CD4-positive, CD25-positive, alpha-beta regulatory T cell (primary cell): ENCODE measurements around the gene IGSF9B. TPM values are rescaled to one million over a fixed set of nuclear protein-coding genes. Genes with fewer than 3 reads are reported as not detected.
"Not testable (repeated sequence)": the region's sequence is repeated elsewhere in the genome, so short reads cannot be mapped to it uniquely, and the experiment has no call there.

Source experiments
- ATAC-seq, 2 donors: fragments of 150-1000 bp; cut with Tn5 transposase; one replicate each; pipeline ENCODE4 v1.10.0; 2021; ENCODE audit warnings: low read depth in 2 of 2, moderate number of reproducible peaks in 2 of 2, moderate library complexity in 1 of 2
- DNase-seq, 3 donors: peaks; one replicate each; pipeline versions ENCODE4 v3.0.0 to v3.0.0-alpha.2; 2012 to 2022; ENCODE audit warnings: mixed read lengths in 1 of 3
- H3K27ac ChIP-seq: one replicate; pipeline ENCODE4 v1.7.0; 2013; ENCODE audit warnings: mild to moderate bottlenecking, low read length; ENCODE audit not compliant: insufficient read depth, poor library complexity, severe bottlenecking
- H3K27me3 ChIP-seq: one replicate; pipeline ENCODE4 v1.7.0; 2013; ENCODE audit warnings: low read length; ENCODE audit not compliant: control insufficient read depth, insufficient read depth
- H3K36me3 ChIP-seq: one replicate; pipeline ENCODE4 v1.7.0; 2013; ENCODE audit warnings: mild to moderate bottlenecking, low read length, moderate library complexity; ENCODE audit not compliant: control insufficient read depth, insufficient read depth
- H3K4me1 ChIP-seq: 2 replicates; pipeline ENCODE4 v1.7.0; 2013; ENCODE audit warnings: mild to moderate bottlenecking, low read length; ENCODE audit not compliant: insufficient read depth, control insufficient read depth, poor library complexity, severe bottlenecking
- H3K4me3 ChIP-seq: one replicate; pipeline ENCODE4 v1.7.0; 2013; ENCODE audit warnings: low read depth, mild to moderate bottlenecking, low read length, moderate library complexity
- H3K9me3 ChIP-seq, 2 experiments: 1 replicate in 1 of 2; 2 replicates in 1 of 2; pipeline ENCODE4 v1.7.0; 2013; ENCODE audit warnings: low read length in 2 of 2, mild to moderate bottlenecking in 1 of 2, moderate library complexity in 1 of 2; ENCODE audit not compliant: control insufficient read depth in 2 of 2
- H3K27ac Mint-ChIP-seq, 3 donors: one replicate each; pipeline ENCODE4 v1.8.0; 2020 to 2022; ENCODE audit warnings: mild to moderate bottlenecking in 3 of 3, mixed read lengths in 3 of 3, moderate library complexity in 2 of 3
- H3K27me3 Mint-ChIP-seq: one replicate; pipeline ENCODE4 v1.8.0; 2022; ENCODE audit warnings: mild to moderate bottlenecking, mixed read lengths
- H3K36me3 Mint-ChIP-seq: one replicate; pipeline ENCODE4 v1.8.0; 2020; ENCODE audit warnings: mixed read lengths
- H3K4me1 Mint-ChIP-seq, 4 donors: one replicate each; pipeline ENCODE4 v1.8.0; 2020 to 2022; ENCODE audit warnings: mixed read lengths in 4 of 4, mild to moderate bottlenecking in 1 of 4
- H3K4me3 Mint-ChIP-seq, 4 donors: one replicate each; pipeline ENCODE4 v1.8.0; 2020 to 2022; ENCODE audit warnings: mild to moderate bottlenecking in 4 of 4, mixed read lengths in 4 of 4, moderate library complexity in 3 of 4
- H3K9me3 Mint-ChIP-seq, 7 donors: one replicate each; pipeline ENCODE4 v1.8.0; 2020 to 2022; ENCODE audit warnings: mixed read lengths in 7 of 7, mild to moderate bottlenecking in 3 of 7, moderate library complexity in 2 of 7
- polyA plus RNA-seq, 4 donors: library from polyadenylated mRNA; unstranded; fragments of 300-500 nt; fragmentation: Illumina TruSeq; gene quantifications; one replicate each; pipeline ENCODE4 v1.2.3, GENCODE V29; 2021
- total RNA-seq: library from RNA; stranded (reverse); gene quantifications from one replicate; pipeline ENCODE4 v1.2.3, GENCODE V29; 2022

Gene IGSF9B
- total RNA-seq, result 40.0 TPM
- polyA plus RNA-seq, result 1 to 10 TPM in 2 of 4 donors, under 1 TPM in 2; 0.65 to 2.9 (median 0.99) TPM

DNA sequence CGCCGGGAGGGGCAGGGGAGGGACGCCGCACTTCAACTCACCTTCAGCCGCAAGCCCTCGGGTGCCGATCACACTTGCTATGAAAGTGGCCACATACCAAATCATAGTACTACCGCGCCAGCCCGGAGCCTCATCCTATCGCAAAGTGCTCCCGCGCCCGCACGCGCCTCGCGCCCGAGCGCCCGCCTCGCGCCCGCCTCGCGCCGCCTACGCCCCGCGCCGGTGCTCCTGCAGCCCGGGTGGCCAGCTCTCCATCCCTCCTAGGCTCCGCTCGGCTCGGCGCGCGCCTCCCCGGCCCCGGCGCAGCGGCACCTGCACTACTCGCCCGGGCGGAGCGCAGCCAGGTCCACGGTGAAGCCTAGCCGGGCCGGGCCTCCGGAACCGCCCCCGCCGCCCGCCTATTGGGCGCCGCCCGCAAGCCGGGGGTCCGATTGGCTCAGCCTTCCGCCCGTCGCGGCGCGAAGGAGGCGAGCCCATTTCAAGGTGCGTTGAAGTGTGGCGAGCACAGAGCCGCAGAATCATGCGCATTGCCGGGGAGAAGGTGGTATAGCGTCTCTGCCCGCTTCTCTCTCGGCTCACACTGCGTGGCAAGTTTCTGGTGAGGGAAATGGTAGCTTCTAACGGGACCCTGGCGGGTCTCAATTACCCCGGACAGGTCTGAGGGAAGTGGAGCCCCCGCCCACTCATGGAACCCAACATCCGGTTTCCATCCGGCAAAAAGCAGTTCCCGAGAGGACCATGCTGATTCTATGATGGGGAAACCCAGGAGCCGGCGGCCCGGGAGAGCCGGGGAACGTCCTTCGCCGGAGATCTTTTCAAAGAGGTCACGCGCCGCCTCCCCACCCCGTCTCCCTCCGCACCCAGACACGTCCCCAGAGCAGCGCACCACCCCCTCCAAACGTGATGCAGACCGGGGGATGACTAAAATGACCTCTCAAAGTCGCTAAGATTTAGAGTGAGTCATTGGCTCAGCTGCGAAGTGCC, at the start of gene IGSF9B:
TSS of gene IGSF9B (minus strand) at position 319 of the 984 bp plus-strand sequence. CDS start at position 105, 214 bp downstream.
- H3K4me3 Mint-ChIP-seq, result peak within 1 kb of the TSS; percentile 91 to 98 (median 94)
- DNase-seq, result peak; percentile 83 to 94 (median 91)
- H3K27me3 Mint-ChIP-seq, result peaks cover 66% of the 10 kb centered on the region
- H3K9me3 ChIP-seq, result no peaks in the 10 kb centered on the region
- no peaks in the 10 kb centered on the region for H3K36me3 Mint-ChIP-seq
- peaks cover 8 to 39% (median 22%) of the 10 kb centered on the region in 4 donors for H3K4me1 Mint-ChIP-seq
- peak; percentile 98 for ATAC-seq
- no peaks in the 10 kb centered on the region for H3K36me3 ChIP-seq
- peak within 1 kb of the TSS; percentile 20 for H3K27ac ChIP-seq
- peaks cover 0 to 3% (median 0%) of the 10 kb centered on the region in 7 donors for H3K9me3 Mint-ChIP-seq
- H3K27ac Mint-ChIP-seq, result peak within 1 kb of the TSS; percentile 43 to 91 (median 83)
- H3K4me3 ChIP-seq, result peak within 1 kb of the TSS; percentile 82
- peaks cover 22% of the 10 kb centered on the region for H3K4me1 ChIP-seq
- peaks cover 26% of the 10 kb centered on the region for H3K27me3 ChIP-seq

DNA sequence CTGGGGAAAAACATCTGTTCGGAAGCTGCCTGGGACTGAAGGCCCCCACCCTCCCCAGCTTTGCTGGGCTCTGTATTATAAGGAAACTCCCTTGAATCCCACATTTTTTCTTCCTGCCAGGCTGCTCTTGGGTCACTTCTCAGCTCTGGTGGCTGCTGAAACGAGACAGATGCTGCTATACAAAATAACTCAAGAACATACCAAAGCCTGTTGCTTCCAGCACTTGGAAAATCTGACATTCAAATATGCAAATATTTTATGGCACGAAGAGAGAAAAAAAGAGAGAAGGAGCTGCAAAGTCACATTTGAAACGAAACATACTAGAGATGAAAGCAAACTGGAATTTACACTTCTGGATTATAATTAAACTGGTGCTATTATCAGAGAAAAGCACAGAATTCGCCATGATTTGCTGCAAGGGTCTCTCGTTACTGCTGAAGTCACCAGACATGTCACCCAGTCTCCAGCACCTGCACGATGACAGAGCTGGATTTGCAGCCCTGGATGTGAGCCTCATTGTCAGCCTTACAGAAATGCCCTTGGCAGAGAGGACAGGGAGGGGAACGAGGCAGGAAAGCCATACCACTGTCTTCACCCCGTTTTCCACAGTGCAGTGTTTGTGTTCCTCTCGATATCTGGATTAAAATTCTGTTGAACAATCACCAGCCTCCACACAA, 47.9 kb upstream of the IGSF9B start:
- H3K4me3 Mint-ChIP-seq, result no peak overlapping the region
- DNase-seq (no peak), ATAC-seq (no peak)
- no peaks in the 10 kb centered on the region for H3K36me3 Mint-ChIP-seq
- H3K27ac Mint-ChIP-seq, result no peak overlapping the region
- H3K4me1 Mint-ChIP-seq, result no peaks in the 10 kb centered on the region
- H3K27me3 Mint-ChIP-seq, result peaks cover 20% of the 10 kb centered on the region
- H3K27me3 ChIP-seq, result no peaks in the 10 kb centered on the region
- H3K9me3 ChIP-seq, result no peaks in the 10 kb centered on the region
- no peaks in the 10 kb centered on the region for H3K4me1 ChIP-seq
- no peaks in the 10 kb centered on the region for H3K36me3 ChIP-seq
- H3K9me3 Mint-ChIP-seq, result no peaks in the 10 kb centered on the region
- no peak overlapping the region for H3K4me3 ChIP-seq
- no peak overlapping the region for H3K27ac ChIP-seq

DNA sequence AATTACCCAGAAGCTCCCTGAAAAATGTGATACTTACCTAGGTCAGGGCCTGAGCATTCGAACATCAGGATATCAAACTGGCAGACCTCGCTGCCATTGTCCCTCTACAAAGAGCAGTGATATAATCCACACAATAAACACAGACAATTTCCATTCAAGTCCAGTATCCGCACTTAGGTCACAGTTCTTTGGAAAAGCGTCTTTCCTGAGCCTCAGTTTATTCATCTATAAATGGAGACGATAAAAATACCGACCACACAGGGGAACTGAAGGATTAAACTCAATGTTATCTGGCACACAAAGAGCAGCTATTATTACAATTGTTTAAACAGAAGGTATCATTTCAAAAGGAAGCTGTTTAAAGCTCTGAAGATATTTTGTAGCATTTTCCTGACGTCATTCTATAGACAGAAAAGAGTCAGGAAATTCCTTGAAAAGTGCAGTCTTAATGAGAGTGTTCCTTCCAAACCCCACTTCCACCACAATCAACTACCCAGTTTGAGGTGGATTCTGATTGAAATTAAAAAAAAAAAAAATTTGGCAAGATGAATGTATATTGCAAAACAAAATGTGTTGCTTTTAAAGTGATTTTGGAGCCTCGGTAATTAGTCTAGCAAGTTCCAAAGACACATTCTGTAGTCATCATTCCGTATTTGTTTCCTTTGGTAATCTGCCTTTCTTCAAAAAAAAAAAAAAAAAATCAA, 47.2 kb upstream of the IGSF9B start:
- Histone ChIP-seq H3K27ac (no peak overlapping the region), H3K27me3 (no peaks in the 10 kb centered on the region), H3K4me3 (no peak overlapping the region), H3K36me3 (no peaks in the 10 kb centered on the region), H3K9me3 (no peaks in the 10 kb centered on the region), H3K4me1 (no peaks in the 10 kb centered on the region)
- no peaks in the 10 kb centered on the region for H3K9me3 Mint-ChIP-seq
- H3K36me3 Mint-ChIP-seq, result no peaks in the 10 kb centered on the region
- no peaks in the 10 kb centered on the region for H3K4me1 Mint-ChIP-seq
- ATAC-seq (no peak), DNase-seq (no peak)
- H3K27ac Mint-ChIP-seq, result no peak overlapping the region
- H3K27me3 Mint-ChIP-seq, result peaks cover 14% of the 10 kb centered on the region
- H3K4me3 Mint-ChIP-seq, result no peak overlapping the region

DNA sequence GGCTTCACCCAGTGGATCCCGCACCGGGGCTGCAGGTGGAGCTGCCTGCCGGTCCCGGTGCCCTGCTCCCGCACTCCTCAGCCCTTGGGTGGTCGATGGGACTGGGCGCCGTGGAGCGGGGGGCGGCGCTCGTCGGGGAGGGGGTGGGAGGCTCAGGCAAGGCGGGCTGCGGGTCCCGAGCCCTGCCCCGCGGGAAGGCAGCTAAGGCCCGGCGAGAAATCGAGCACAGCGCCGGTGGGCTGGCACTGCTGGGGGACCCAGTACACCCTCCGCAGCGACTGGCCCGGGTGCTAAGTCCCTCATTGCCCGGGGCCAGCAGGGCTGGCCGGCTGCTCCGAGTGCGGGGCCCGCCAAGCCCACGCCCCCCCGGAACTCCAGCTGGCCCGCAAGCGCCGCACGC, 46.1 kb upstream of the IGSF9B start:
- H3K9me3 ChIP-seq, ATAC-seq, H3K36me3 Mint-ChIP-seq, DNase-seq, H3K4me1 ChIP-seq, H3K4me1 Mint-ChIP-seq, H3K27ac ChIP-seq, H3K9me3 Mint-ChIP-seq, H3K36me3 ChIP-seq, H3K4me3 Mint-ChIP-seq, H3K4me3 ChIP-seq, H3K27ac Mint-ChIP-seq, H3K27me3 ChIP-seq, H3K27me3 Mint-ChIP-seq: not testable (repeated sequence)

GRCh38 chr11:134002338-134002737, 45.6 kb upstream of the IGSF9B start:
- not testable (repeated sequence) for H3K36me3 Mint-ChIP-seq, H3K27ac Mint-ChIP-seq, H3K27me3 Mint-ChIP-seq, H3K27me3 ChIP-seq, H3K36me3 ChIP-seq, H3K4me3 ChIP-seq, H3K27ac ChIP-seq, H3K9me3 Mint-ChIP-seq, H3K4me1 ChIP-seq, H3K4me3 Mint-ChIP-seq, ATAC-seq, H3K9me3 ChIP-seq, H3K4me1 Mint-ChIP-seq, DNase-seq

- no peaks in the 10 kb centered on the region for H3K36me3 ChIP-seq
- no peak for DNase-seq
Observed at GRCh38 chr11:134001596-134001995, 44.8 kb upstream of the IGSF9B start.

DNA sequence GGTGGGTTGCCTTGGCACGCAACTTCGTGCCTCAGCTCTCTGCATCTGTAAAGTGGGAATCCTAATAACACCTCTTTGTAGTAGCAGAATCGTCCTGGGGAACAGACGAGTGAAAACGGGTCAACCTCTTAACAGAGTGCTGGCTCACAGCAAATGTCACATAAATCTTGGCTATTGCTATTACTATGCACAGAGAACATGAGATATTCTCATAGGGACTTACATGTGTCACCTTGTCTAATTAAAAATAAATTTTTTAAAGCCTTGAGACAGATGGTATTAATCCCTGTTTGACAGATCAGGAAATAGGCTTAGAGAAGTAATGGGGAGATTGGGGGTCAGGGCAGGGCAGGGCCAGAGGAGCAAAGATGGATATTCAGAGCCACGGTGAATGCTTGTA, 44.3 kb upstream of the IGSF9B start:
- no peaks in the 10 kb centered on the region for H3K9me3 ChIP-seq

More at GRCh38 chr11:134001596-134001995, 44.8 kb upstream of the IGSF9B start:
- Mint-ChIP-seq H3K27ac (peak overlapping the region in 1 of 3 donors; percentile 6), H3K36me3 (no peaks in the 10 kb centered on the region), H3K4me1 (no peaks in the 10 kb centered on the region), H3K4me3 (no peak overlapping the region), H3K9me3 (peaks cover 0 to 3% (median 0%) of the 10 kb centered on the region in 7 donors), H3K27me3 (peaks cover 9% of the 10 kb centered on the region)
- no peak overlapping the region for H3K27ac ChIP-seq
- H3K4me1 ChIP-seq, result no peaks in the 10 kb centered on the region
- no peaks in the 10 kb centered on the region for H3K27me3 ChIP-seq
- H3K9me3 ChIP-seq, result no peaks in the 10 kb centered on the region
- ATAC-seq, result no peak
- H3K4me3 ChIP-seq, result no peak overlapping the region

More for the DNA sequence above, 44.3 kb upstream of the IGSF9B start:
- Mint-ChIP-seq H3K4me1 (no peaks in the 10 kb centered on the region), H3K27me3 (peaks cover 9% of the 10 kb centered on the region), H3K9me3 (peaks cover 0 to 3% (median 0%) of the 10 kb centered on the region in 7 donors), H3K27ac (no peak overlapping the region), H3K36me3 (no peaks in the 10 kb centered on the region), H3K4me3 (no peak overlapping the region)
- no peaks in the 10 kb centered on the region for H3K4me1 ChIP-seq
- H3K4me3 ChIP-seq, result no peak overlapping the region
- H3K36me3 ChIP-seq, result no peaks in the 10 kb centered on the region
- no peak overlapping the region for H3K27ac ChIP-seq
- no peak for DNase-seq
- no peaks in the 10 kb centered on the region for H3K27me3 ChIP-seq
- ATAC-seq, result no peak
